ENCODE results near the gene KLK1. TPM values are rescaled to one million over a fixed set of nuclear protein-coding genes. Genes with fewer than 3 reads are reported as not detected.

Gene KLK1
- total RNA-seq, 1 donor from 2014 or later, result not detected

- Histone ChIP-seq H3K4me3 (ENCODE audit: low read depth, low read length) (no peak overlapping the region), H3K27me3 (ENCODE audit: control insufficient read depth, insufficient read depth, low read length) (no peaks in the 10 kb centered on the region), H3K36me3 (ENCODE audit: control insufficient read depth, insufficient read depth, low read length) (no peaks in the 10 kb centered on the region)
- no peak for DNase-seq (ENCODE audit: low read depth)
- TF ChIP-seq CTCF (IDR thresholded peaks at IDR 0.05; ENCODE audit: insufficient read depth, low read length, poor library complexity, severe bottlenecking), result no peak
Measured at GRCh38 chr19:50861010-50861409, 37.4 kb upstream of the KLK1 start.

- Histone ChIP-seq H3K4me3 (ENCODE audit: low read depth, low read length) (no peak overlapping the region), H3K27me3 (ENCODE audit: control insufficient read depth, insufficient read depth, low read length) (no peaks in the 10 kb centered on the region), H3K36me3 (ENCODE audit: control insufficient read depth, insufficient read depth, low read length) (no peaks in the 10 kb centered on the region)
- TF ChIP-seq CTCF (IDR thresholded peaks at IDR 0.05; ENCODE audit: insufficient read depth, low read length, poor library complexity, severe bottlenecking), result no peak
- no peak for DNase-seq (ENCODE audit: low read depth)
Measured at GRCh38 chr19:50859849-50860248, 36.3 kb upstream of the KLK1 start.

DNA sequence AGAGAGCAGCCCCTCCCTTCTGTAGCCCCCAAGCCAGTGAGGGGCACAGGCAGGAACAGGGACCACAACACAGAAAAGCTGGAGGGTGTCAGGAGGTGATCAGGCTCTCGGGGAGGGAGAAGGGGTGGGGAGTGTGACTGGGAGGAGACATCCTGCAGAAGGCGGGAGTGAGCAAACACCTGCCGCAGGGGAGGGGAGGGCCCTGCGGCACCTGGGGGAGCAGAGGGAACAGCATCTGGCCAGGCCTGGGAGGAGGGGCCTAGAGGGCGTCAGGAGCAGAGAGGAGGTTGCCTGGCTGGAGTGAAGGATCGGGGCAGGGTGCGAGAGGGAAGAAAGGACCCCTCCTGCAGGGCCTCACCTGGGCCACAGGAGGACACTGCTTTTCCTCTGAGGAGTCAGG, 35.3 kb upstream of the KLK1 start:
- DNase-seq (ENCODE audit: low read depth), result no peak
- H3K36me3 ChIP-seq (ENCODE audit: control insufficient read depth, insufficient read depth, low read length), result no peaks in the 10 kb centered on the region
- no peak for TF ChIP-seq CTCF (IDR thresholded peaks at IDR 0.05; ENCODE audit: insufficient read depth, low read length, poor library complexity, severe bottlenecking)
- no peaks in the 10 kb centered on the region for H3K27me3 ChIP-seq (ENCODE audit: control insufficient read depth, insufficient read depth, low read length)
- no peak overlapping the region for H3K4me3 ChIP-seq (ENCODE audit: low read depth, low read length)

- H3K36me3 ChIP-seq (ENCODE audit: control insufficient read depth, insufficient read depth, low read length), result no peaks in the 10 kb centered on the region
- H3K27me3 ChIP-seq (ENCODE audit: control insufficient read depth, insufficient read depth, low read length), result no peaks in the 10 kb centered on the region
- no peak for DNase-seq (ENCODE audit: low read depth)
- no peak for TF ChIP-seq CTCF (IDR thresholded peaks at IDR 0.05; ENCODE audit: insufficient read depth, low read length, poor library complexity, severe bottlenecking)
- no peak overlapping the region for H3K4me3 ChIP-seq (ENCODE audit: low read depth, low read length)
Measured at GRCh38 chr19:50857366-50857765, 33.8 kb upstream of the KLK1 start.

DNA sequence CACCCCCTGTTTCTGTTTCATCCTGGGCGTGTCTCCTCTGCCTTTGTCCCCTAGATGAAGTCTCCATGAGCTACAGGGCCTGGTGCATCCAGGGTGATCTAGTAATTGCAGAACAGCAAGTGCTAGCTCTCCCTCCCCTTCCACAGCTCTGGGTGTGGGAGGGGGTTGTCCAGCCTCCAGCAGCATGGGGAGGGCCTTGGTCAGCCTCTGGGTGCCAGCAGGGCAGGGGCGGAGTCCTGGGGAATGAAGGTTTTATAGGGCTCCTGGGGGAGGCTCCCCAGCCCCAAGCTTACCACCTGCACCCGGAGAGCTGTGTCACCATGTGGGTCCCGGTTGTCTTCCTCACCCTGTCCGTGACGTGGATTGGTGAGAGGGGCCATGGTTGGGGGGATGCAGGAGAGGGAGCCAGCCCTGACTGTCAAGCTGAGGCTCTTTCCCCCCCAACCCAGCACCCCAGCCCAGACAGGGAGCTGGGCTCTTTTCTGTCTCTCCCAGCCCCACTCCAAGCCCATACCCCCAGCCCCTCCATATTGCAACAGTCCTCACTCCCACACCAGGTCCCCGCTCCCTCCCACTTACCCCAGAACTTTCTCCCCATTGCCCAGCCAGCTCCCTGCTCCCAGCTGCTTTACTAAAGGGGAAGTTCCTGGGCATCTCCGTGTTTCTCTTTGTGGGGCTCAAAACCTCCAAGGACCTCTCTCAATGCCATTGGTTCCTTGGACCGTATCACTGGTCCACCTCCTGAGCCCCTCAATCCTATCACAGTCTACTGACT, 31.2 kb upstream of the KLK1 start, which contains the start of gene KLK3:
TSS of gene KLK3 (plus strand) at position 280 of the 775 bp plus-strand sequence. CDS start at position 321, 41 bp downstream.
- H3K27me3 ChIP-seq (ENCODE audit: control insufficient read depth, insufficient read depth, low read length), result no peaks in the 10 kb centered on the region
- no peaks in the 10 kb centered on the region for H3K36me3 ChIP-seq (ENCODE audit: control insufficient read depth, insufficient read depth, low read length)
- no peak within 1 kb of the TSS for H3K4me3 ChIP-seq (ENCODE audit: low read depth, low read length)
- no peak for TF ChIP-seq CTCF (IDR thresholded peaks at IDR 0.05; ENCODE audit: insufficient read depth, low read length, poor library complexity, severe bottlenecking)
- DNase-seq (ENCODE audit: low read depth), result no peak

DNA sequence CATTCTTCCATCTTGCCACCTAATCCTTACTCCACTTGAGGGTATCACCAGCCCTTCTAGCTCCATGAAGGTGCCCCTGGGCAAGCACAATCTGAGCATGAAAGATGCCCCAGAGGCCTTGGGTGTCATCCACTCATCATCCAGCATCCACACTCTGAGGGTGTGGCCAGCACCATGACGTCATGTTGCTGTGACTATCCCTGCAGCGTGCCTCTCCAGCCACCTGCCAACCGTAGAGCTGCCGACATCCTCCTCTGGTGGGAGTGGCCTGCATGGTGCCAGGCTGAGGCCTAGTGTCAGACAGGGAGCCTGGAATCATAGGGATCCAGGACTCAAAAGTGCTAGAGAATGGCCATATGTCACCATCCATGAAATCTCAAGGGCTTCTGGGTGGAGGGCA, 28.0 kb upstream of the KLK1 start:
- no peak for TF ChIP-seq CTCF (IDR thresholded peaks at IDR 0.05; ENCODE audit: insufficient read depth, low read length, poor library complexity, severe bottlenecking)
- Histone ChIP-seq H3K36me3 (ENCODE audit: control insufficient read depth, insufficient read depth, low read length) (no peaks in the 10 kb centered on the region), H3K4me3 (ENCODE audit: low read depth, low read length) (no peak overlapping the region), H3K27me3 (ENCODE audit: control insufficient read depth, insufficient read depth, low read length) (no peaks in the 10 kb centered on the region)
- DNase-seq (ENCODE audit: low read depth), result no peak
